ENCODE data around the gene PZP. TPM values are rescaled to one million over a fixed set of nuclear protein-coding genes. Genes with fewer than 3 reads are reported as not detected.

PZP gene
- polyA plus RNA-seq, 4 donors: 0.16 to 0.93 (median 0.56) TPM

DNA sequence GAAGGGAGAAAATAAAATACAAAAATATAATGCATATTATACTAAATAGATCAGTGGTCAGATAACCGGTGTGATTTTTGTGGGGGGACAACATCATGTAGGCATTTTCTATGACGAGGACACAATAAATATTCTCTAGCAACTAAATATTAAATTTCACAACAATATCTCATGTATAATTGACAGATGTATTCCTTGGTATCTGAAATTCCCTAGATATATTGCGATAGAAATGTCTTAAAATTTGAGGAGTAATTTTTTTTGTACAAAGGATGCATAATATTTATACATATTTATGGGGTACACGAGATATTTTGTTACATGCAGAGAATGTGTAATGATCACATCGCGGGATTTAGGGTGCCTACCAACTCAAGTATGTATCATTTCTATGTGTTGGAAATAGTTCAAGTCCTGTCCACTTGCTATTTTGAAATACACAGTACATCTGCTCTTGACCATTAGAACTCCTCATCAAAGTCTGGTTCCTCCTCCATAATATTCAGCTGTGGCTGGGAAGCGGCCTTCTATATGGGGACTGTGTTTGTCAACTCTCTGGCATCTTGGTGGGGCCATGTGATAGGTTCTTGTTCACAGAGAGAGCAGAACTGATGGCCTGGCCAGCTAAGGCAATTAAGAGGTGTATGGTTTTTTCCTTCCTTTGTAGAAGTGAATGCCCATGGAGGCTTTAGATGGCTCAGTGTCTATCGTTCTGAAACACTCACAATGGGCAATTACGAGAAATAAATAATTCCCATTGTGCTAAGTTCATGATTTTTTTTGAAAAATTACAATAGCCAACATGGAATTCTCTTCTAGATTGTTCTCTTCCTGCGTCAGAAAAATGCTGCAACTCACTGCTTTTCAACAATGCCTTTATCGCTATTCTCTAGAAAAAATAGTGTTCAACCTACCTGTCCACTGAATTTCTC, 101.3 kb downstream of the PZP start:
- DNase-seq (ENCODE audit: low read depth in 4 of 4, low spot score in 2 of 4): no peak

DNA sequence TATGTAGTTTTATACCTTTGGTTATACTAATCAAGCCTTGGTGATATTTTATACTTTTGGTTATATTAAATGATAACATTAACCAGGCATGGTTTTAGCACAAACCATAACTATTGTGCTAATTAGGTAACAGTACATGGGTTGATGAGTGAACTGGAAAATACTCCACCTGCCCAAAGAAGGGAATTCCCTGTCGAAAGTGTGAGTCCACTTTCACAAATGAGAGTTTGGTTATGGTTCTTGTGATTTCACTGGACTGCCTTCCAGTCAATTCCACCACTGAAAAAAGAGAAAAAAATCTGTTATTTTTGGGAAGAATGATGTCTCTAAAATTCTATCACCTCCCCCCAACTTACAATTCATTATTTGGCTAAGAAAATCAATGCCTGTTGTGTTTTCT, 102.1 kb downstream of the PZP start:
- DNase-seq (ENCODE audit: low read depth in 4 of 4, low spot score in 2 of 4): no peak

DNA sequence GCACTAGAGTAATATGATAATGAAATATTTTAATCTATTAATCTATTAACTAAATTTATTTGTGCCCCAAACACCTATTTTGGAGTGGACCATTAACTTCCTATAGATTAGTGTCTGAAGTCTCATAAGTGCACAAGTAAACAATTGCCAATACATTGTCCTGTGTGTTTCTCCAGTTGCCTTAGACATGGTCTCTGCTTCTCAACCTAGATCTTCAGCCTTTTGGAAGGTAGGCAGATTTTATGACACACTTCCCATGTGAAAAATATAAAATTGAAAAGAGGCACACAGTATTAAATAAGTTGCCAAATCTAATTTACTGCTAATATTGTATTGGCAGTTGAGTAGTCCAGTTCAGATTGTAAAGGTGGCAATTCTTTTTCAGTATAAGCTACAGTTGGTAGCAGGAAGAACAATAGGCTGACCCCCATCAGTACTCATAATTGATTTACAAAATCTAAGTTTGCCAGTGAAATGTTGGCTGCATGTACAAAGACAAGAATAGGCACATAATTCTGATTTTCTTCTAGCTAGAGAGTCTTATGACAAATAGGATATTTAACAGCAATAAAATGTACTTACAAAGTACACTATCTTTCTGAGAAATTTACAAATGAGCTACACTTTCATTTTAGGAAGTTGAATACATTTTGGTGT, 103.3 kb downstream of the PZP start:
- no peak for DNase-seq (ENCODE audit: low read depth in 4 of 4, low spot score in 2 of 4)

DNA sequence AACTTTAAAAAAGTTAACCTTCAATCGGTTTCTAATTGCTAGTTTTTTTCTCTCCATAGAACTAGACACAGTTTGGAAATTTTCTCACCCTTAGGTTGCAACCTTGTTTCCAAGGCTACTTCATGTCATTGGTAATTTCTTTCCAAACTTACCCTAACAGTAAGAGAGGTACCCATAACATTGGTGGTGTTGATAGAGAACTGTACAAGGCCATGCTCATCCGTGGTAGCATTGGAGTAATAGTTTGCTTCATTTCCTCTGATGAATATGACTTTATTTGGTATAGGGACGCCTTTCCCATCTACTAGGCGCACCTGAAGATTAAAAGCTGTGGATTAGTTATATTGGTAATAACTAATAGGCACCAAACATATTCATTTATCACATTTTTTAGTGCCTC, 104.1 kb downstream of the PZP start:
- DNase-seq (ENCODE audit: low read depth in 4 of 4, low spot score in 2 of 4): no peak

DNA sequence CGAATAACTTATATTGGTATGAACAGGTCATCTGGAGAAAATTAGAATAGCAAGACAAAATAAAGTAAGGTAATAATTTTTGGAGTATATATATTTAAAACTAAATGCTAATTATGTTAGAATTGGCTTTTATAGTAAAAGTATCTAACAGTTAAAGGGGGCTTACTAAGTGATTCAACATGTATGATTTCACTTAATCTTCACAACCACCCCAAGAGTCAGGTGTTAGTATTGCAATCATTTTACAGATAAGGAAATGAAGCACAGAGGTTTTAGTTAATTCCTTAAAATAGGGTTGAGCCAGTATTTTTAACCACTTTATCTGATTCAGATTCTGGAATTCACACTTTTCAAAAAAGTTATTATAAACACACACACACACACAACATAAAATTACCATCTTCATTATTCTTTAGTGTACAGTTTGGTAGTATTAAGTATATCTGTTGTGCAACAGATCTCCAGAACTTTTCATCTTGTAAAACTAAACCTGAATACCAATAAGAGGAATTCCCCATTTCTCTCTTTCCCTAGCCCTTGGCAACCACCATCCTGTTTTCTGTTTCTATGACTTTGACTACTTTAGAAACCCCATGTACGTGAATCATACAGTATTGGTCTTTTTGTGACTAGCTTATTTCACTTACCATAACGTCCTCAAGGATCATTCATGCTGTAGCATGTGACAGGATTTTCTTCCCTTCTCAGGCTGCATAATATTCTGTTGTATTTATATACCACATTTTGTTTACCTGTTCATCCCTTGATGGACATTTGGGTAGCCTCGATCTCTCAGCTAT, 104.9 kb downstream of the PZP start:
- DNase-seq (ENCODE audit: low read depth in 4 of 4, low spot score in 2 of 4): no peak

DNA sequence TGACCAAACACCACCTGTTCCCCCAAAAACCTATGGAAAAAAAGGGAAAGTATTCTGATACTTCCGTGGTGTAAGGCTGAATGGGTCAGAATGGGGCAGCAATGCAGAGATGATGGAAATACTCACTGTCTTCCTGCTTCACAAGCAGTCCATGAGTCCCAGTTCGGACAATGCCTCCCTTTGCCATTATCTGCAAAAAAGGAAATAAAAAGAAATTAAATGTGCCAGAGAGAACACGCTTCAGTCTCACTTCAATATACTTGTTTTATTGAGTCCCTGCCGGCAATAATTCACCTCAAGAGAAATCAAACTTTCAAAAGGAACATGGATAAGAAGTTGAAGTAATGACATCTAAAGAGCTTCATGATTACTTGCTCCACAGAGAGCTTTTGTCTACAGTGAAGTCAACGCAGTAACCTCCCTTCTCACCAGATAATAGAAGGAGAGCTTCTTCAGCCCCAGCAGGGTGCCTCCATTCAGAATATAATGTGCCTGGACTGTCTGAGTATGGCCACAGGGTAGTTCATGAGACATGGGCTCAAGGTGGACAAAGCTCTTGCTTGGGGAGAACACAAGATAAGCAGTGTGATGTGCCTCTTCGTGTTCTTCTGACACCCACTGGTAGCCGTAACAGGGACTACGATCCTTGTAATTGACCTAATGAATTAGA, 107.0 kb downstream of the PZP start:
- no peak for DNase-seq (ENCODE audit: low read depth in 4 of 4, low spot score in 2 of 4)

DNA sequence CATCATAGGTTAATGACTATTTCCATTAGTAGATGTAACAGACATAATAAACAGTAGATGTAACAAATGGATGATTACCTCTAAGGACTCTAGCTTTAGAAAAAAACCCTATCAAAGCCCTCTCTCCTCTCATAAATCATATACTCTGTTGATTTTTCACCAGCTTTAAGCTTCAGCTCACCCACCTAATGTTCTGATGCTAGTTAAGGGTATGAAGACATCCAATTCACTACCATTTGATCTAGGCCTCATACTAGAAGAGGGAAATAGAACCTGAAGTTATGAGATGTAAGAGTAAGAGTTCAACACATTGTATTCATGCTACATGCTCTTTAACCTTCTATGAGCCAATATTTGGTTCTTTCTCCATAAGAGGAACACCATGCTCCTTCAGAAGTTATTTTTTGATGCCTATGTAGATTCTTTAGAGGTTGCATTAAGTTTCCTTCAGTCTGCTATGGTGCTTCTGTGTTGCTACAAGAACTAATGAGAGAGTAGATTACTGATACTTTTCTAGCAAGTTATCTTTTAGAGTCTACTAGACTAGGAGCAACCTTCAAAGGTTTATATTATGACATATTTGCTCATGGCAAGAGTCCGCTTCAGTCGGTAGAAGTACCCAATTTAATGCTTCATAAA, 108.5 kb downstream of the PZP start:
- no peak for DNase-seq (ENCODE audit: low read depth in 4 of 4, low spot score in 2 of 4)

Other genes with a start within 250 kb of the PZP start
- gene KLRG1, start 218.8 kb downstream of the PZP start, polyA plus RNA-seq (ENCODE audit: insufficient read length in 4 of 4): 1 to 10 TPM; 1.8 to 3.3 (median 2.6) TPM
- 100 to 1,000 TPM; 186 to 281 (median 208) TPM for gene A2M, start 92.5 kb downstream of the PZP start, polyA plus RNA-seq (ENCODE audit: insufficient read length in 4 of 4)

Data from left renal cortex interstitium (tissue), 4 donors.